ENCODE measurements around the gene CST3. TPM values are rescaled to one million over a fixed set of nuclear protein-coding genes. Genes with fewer than 3 reads are reported as not detected.

The CST3 gene
- total RNA-seq, 1 experiment from 2014 or later: 331 TPM

DNA sequence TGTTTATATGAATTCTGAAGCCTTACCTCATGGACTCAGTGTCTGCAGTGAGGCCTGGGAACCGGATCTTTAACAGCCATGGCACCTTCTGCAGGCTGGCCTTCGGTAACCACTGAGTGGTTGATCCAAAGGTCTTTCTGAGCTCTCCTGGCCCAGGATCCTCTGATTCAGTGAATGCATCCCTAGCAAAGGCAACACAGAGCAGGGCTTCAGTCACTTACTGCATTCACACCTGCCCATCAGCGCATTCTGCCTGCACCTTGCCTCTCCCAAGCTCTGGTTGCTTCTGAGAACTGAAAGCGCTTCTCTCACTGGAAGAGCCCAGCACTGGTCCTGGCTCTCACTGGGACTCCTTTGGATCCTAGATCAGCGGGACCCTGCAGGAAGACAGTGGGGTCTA is 23.6 kb downstream of the CST3 start:
- Histone ChIP-seq H3K27ac (ENCODE audit: low read length) (no peak overlapping the region), H3K4me3 (ENCODE audit: low read length) (no peak overlapping the region), H3K9me2 (replicated peaks; ENCODE audit: low read length) (no peaks in the 10 kb centered on the region), H3K27me3 (ENCODE audit: low read length) (0 out of 2 replicates have a peak, but pooled peaks cover 6% of the 10 kb centered on the region), H3K9me3 (ENCODE audit: low read length) (no peaks in the 10 kb centered on the region), H3K4me2 (ENCODE audit: low read length) (no peak overlapping the region), H4K20me1 (ENCODE audit: low read length) (no peaks in the 10 kb centered on the region), H2AFZ (ENCODE audit: low read length) (no peak overlapping the region), H3K9ac (ENCODE audit: low read length) (no peak overlapping the region), H3K36me3 (ENCODE audit: low read depth, low read length) (no peaks in the 10 kb centered on the region), H3K4me1 (ENCODE audit: insufficient read depth, low read length) (no peaks in the 10 kb centered on the region), H3K79me2 (ENCODE audit: low read length) (no peaks in the 10 kb centered on the region), H3F3A (ENCODE audit: low read length, unreplicated experiment) (no peaks in the 10 kb centered on the region)
- TF ChIP-seq, protein P1, sequence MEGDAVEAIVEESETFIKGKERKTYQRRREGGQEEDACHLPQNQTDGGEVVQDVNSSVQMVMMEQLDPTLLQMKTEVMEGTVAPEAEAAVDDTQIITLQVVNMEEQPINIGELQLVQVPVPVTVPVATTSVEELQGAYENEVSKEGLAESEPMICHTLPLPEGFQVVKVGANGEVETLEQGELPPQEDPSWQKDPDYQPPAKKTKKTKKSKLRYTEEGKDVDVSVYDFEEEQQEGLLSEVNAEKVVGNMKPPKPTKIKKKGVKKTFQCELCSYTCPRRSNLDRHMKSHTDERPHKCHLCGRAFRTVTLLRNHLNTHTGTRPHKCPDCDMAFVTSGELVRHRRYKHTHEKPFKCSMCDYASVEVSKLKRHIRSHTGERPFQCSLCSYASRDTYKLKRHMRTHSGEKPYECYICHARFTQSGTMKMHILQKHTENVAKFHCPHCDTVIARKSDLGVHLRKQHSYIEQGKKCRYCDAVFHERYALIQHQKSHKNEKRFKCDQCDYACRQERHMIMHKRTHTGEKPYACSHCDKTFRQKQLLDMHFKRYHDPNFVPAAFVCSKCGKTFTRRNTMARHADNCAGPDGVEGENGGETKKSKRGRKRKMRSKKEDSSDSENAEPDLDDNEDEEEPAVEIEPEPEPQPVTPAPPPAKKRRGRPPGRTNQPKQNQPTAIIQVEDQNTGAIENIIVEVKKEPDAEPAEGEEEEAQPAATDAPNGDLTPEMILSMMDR (conservative IDR thresholded peaks at IDR 0.05; ENCODE audit: low read depth, low read length): no peak
- TF ChIP-seq EZH2phosphoT487 (IDR thresholded peaks at IDR 0.05; ENCODE audit: borderline replicate concordance, low read length): no peak
- no peak for TF ChIP-seq EZH2 (IDR thresholded peaks at IDR 0.05; ENCODE audit: low read length, unreplicated experiment)
- ChIA-PET POLR2A (ENCODE audit: unreplicated experiment) (no interaction called here), CTCF (no interaction called here)
- no TSS peak for BruUV-seq (replicated peaks)
- DNase-seq: no peak
- ATAC-seq: no peak
- intact Hi-C loops (cut with micrococcal nuclease): no loop called here

DNA sequence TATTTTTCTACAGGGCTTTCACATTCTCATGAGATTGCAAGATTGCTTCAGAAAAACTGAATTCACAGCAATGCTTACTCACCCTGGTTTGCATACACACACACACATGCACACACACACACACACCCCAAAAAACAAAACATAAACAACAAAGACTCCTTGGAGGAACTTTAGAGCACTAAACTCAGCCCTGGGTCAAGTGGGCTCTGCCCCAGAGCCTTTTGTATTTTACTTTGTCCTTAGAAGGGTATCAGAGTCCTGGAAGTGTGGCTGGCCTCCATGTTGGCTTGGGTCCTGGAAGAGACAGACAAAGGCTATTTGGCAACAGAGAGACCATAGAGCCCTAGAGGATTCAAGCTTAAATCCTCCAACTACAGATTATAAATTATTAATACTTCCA is 24.1 kb downstream of the CST3 start:
- H4K20me1 ChIP-seq (ENCODE audit: low read length): no peaks in the 10 kb centered on the region
- ChIA-PET POLR2A (ENCODE audit: unreplicated experiment) (no interaction called here), CTCF (no interaction called here)
- no peak overlapping the region for H3K9ac ChIP-seq (ENCODE audit: low read length)
- no peaks in the 10 kb centered on the region for H3K9me2 ChIP-seq (replicated peaks; ENCODE audit: low read length)
- intact Hi-C loops (cut with micrococcal nuclease): no loop called here
- TF ChIP-seq EZH2 (IDR thresholded peaks at IDR 0.05; ENCODE audit: low read length, unreplicated experiment): no peak
- TF ChIP-seq, protein P1 (conservative IDR thresholded peaks at IDR 0.05; ENCODE audit: low read depth, low read length): no peak
- TF ChIP-seq EZH2phosphoT487 (IDR thresholded peaks at IDR 0.05; ENCODE audit: borderline replicate concordance, low read length): no peak
- ATAC-seq (no peak), DNase-seq (no peak)
- no peaks in the 10 kb centered on the region for H3K36me3 ChIP-seq (ENCODE audit: low read depth, low read length)
- H3F3A ChIP-seq (ENCODE audit: low read length, unreplicated experiment): no peaks in the 10 kb centered on the region
- no peaks in the 10 kb centered on the region for H3K4me1 ChIP-seq (ENCODE audit: insufficient read depth, low read length)
- no peaks in the 10 kb centered on the region for H3K79me2 ChIP-seq (ENCODE audit: low read length)
- no peaks in the 10 kb centered on the region for H3K9me3 ChIP-seq (ENCODE audit: low read length)
- H3K27me3 ChIP-seq (ENCODE audit: low read length): 0 out of 2 replicates have a peak, but pooled peaks cover 6% of the 10 kb centered on the region
- no peak overlapping the region for H3K4me2 ChIP-seq (ENCODE audit: low read length)
- no peak overlapping the region for H3K4me3 ChIP-seq (ENCODE audit: low read length)
- H3K27ac ChIP-seq (ENCODE audit: low read length): no peak overlapping the region
- BruUV-seq (replicated peaks): no TSS peak
- no peak overlapping the region for H2AFZ ChIP-seq (ENCODE audit: low read length)

DNA sequence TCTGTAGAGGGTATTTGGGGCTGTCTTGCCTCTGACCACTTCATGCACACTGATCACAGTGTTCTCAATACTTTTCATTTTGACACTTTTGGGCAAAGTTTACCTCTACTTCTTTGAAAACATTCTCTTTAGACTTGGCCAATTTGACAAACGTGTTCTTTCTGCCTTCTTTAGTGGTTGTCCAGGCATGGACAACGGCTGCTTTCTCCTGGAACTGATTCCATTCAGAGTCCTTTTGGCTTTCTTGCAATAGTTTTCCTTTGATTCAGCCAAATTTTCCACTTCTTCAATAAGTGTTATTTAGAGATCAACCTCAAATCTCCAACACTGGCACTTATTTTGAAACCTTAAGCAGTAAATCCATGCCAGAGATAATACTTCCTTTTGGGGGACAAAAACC is 25.4 kb downstream of the CST3 start:
- Histone ChIP-seq H3K27ac (ENCODE audit: low read length) (no peak overlapping the region), H3K9me2 (replicated peaks; ENCODE audit: low read length) (no peaks in the 10 kb centered on the region), H4K20me1 (ENCODE audit: low read length) (no peaks in the 10 kb centered on the region), H3F3A (ENCODE audit: low read length, unreplicated experiment) (no peaks in the 10 kb centered on the region), H2AFZ (ENCODE audit: low read length) (no peak overlapping the region), H3K9ac (ENCODE audit: low read length) (no peak overlapping the region), H3K36me3 (ENCODE audit: low read depth, low read length) (no peaks in the 10 kb centered on the region), H3K4me2 (ENCODE audit: low read length) (no peak overlapping the region), H3K9me3 (ENCODE audit: low read length) (no peaks in the 10 kb centered on the region), H3K79me2 (ENCODE audit: low read length) (no peaks in the 10 kb centered on the region), H3K27me3 (ENCODE audit: low read length) (0 out of 2 replicates have a peak, but pooled peaks cover 6% of the 10 kb centered on the region), H3K4me3 (ENCODE audit: low read length) (no peak overlapping the region), H3K4me1 (ENCODE audit: insufficient read depth, low read length) (no peaks in the 10 kb centered on the region)
- TF ChIP-seq EZH2phosphoT487 (IDR thresholded peaks at IDR 0.05; ENCODE audit: borderline replicate concordance, low read length) (no peak), EZH2 (IDR thresholded peaks at IDR 0.05; ENCODE audit: low read length, unreplicated experiment) (no peak)
- TF ChIP-seq, protein P1 (conservative IDR thresholded peaks at IDR 0.05; ENCODE audit: low read depth, low read length): no peak
- no peak for ATAC-seq
- no TSS peak for BruUV-seq (replicated peaks)
- ChIA-PET POLR2A (ENCODE audit: unreplicated experiment) (no interaction called here), CTCF (no interaction called here)
- intact Hi-C loops (cut with micrococcal nuclease): no loop called here
- no peak for DNase-seq
